ENCODE results near the gene FTHL17.

- no peak for TF ChIP-seq EP300 (IDR thresholded peaks at IDR 0.05)
- TF ChIP-seq, protein P1, sequence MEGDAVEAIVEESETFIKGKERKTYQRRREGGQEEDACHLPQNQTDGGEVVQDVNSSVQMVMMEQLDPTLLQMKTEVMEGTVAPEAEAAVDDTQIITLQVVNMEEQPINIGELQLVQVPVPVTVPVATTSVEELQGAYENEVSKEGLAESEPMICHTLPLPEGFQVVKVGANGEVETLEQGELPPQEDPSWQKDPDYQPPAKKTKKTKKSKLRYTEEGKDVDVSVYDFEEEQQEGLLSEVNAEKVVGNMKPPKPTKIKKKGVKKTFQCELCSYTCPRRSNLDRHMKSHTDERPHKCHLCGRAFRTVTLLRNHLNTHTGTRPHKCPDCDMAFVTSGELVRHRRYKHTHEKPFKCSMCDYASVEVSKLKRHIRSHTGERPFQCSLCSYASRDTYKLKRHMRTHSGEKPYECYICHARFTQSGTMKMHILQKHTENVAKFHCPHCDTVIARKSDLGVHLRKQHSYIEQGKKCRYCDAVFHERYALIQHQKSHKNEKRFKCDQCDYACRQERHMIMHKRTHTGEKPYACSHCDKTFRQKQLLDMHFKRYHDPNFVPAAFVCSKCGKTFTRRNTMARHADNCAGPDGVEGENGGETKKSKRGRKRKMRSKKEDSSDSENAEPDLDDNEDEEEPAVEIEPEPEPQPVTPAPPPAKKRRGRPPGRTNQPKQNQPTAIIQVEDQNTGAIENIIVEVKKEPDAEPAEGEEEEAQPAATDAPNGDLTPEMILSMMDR (IDR thresholded peaks at IDR 0.05): no peak
- no peak for TF ChIP-seq POLR2A (IDR thresholded peaks at IDR 0.05; ENCODE audit: low read depth)
- TF ChIP-seq POLR2AphosphoS5 (IDR thresholded peaks at IDR 0.05): no peak
Observed at GRCh38 chrX:31070057-31070468, 1.8 kb downstream of the FTHL17 start.

Data from esophagus muscularis mucosa (tissue), 4 donors.